Cardiac septum (tissue), 1 donor: ENCODE data around the gene CDH26. TPM values are rescaled to one million over a fixed set of nuclear protein-coding genes. Genes with fewer than 3 reads are reported as not detected.
"Not testable (repeated sequence)": the region's sequence is repeated elsewhere in the genome, so short reads cannot be mapped to it uniquely, and the experiment has no call there.

Source experiments
- DNase-seq: peaks from one replicate; pipeline ENCODE4 v3.0.0-alpha.2; 2020; ENCODE audit warnings: low spot score
- intact Hi-C: fragments of 100-400 bp; cut with DNase I; formaldehyde crosslinking; loops from one replicate; pipeline ENCODE4 v1.14.0; 2022
- total RNA-seq: library from RNA; stranded (reverse); fragmentation: NEBNext Ultra II Directional; extraction: Animal tissue kit (Norgen Biotek cat#: 25700); gene quantifications from one replicate; pipeline ENCODE4 v1.2.1, GENCODE V29; 2021
- donor health status: DM: no; HTN: no; CAD: no.

The CDH26 gene
- total RNA-seq, 1 donor from 2014 or later: 0.54 TPM

DNA sequence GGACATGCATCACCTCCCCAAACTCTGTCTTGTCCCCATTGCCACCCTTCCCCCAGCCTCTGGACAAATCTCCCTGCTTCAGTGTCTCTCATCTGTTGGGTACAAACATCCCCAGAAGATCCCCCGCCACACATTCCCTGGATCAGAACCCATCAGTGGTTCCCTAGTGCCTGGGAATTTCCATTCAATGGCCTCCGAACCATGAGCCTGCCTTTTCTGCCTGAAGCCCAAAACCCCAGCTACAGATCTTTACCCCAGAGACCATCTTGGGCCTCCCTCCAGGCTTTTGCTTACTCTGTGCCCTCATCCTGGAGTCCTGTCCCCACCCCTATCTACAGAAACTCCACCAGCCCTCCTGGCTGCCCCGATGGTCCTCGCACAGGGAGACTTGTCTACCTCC is 78.1 kb downstream of the CDH26 start:
- DNase-seq: no peak
- intact Hi-C loops: no loop called here

DNA sequence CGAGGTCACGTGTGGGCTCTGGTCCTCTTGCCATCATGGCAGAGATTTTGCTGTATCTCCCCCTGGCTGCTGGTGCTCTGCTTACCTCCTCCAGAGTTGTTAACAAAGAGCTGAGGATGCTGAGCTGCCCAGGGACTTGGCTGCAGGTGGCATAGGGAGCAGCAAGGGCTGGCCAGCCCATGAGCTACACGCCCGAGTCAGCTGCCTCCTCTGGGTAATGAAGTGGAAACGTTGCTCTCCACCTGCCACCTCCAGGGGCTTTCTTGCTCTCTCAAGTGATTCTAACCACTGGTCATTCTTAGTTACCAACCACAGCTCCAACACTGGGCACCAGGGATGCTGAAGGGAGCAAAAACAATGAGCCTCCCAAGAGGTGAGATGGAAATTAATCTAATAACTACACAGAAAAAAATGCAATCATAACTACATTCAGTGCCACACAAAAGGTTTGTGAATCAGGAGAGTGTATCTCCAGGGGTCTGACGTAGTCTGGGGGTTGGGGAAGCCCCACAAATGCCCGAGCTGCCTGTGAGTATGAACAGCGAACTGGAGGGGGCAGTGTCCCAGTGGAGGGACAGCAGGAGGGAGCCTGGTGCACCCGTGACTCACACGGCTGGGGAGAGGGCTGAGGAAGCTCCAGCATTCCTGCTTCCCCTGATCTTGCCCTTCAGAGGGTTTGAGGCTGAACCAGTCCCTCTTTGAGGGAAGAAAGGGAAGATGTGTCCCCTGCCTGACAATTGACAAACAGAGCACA is 78.7 kb downstream of the CDH26 start:
- intact Hi-C loops: no loop called here
- no peak for DNase-seq

DNA sequence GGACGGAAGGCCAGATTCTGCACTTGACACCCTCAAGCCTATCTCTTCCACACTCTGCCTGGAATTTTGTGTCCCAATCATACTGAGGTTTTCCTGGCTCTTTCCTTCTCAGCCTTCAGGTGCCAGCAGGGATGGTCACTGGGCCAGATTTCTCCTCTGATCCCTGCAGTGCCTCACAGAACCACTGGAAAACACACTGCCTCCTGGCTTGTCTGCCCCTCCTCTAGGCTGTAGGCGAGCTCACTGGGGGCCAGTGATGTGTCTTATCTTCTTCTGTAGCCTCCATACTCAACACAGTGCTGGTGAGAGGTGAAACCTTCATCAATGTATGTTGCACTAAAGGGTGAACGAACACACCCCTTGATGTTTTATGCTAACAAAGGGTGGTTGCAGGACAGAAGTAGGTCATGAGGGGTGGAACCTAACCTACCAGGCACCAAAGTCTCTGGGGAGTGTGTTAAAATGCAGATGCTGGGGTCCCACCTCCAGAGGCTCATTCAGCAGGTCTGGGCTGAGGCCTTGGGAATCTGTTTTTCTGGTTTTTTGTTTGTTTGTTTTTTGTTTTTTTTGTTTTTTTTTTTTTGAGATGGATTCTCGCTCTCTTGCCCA is 80.3 kb downstream of the CDH26 start:
- no peak for DNase-seq
- intact Hi-C loops: no loop called here

DNA sequence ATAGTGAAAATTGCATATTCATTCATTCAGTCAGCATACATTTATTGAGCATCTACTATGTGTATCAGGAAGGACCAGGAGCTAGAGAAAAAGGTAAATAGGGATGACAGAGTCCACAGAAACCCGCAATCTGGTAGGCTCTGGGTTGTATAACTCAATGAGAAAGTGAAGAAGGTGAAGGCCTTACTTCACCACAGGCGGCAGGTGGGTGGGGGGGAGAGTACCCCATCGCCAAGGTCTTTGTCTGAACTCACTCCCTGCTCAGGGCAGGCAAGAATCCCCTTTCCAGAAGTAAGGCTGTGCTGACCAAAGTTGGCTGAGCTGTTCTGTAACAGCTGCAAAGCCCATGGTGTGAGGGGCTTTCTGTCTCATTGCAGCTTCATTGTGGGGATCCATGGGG is 81.3 kb downstream of the CDH26 start:
- intact Hi-C loops: no loop called here

DNA sequence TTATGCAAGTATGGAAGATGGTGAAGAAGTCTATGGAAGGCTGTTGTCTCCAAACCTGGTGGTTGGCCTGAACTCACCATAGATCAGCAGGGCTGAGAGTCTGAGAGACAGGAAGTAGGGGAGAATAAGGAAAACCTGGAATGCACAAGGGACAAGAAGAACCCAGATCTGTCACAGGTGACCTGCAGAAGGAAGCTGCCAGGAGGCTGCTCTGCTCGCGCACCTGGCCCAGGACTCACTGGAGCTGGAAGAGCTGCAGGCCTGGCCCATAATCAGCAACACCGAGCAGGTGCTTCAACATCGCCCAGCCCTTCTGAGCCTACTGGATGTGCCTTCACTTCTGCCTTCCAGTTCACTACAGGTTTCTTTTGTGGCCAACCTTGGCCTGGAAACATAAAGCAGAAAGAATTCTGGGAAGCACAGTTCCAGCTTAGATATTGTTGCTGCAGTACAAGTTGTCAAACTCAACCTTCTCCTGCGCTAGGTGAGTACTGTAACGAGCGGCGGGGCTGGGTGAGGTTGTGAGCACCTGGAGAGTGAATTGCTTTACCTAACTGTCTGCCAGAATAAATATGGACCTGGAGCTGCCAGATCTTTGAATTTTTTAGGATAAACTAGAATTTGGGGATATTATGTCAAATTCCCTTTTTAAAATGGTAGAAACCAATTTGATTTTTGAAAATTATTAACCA is 82.4 kb downstream of the CDH26 start:
- no peak for DNase-seq
- intact Hi-C loops: no loop called here

More for the DNA sequence above, 81.3 kb downstream of the CDH26 start:
- no peak for DNase-seq

DNA sequence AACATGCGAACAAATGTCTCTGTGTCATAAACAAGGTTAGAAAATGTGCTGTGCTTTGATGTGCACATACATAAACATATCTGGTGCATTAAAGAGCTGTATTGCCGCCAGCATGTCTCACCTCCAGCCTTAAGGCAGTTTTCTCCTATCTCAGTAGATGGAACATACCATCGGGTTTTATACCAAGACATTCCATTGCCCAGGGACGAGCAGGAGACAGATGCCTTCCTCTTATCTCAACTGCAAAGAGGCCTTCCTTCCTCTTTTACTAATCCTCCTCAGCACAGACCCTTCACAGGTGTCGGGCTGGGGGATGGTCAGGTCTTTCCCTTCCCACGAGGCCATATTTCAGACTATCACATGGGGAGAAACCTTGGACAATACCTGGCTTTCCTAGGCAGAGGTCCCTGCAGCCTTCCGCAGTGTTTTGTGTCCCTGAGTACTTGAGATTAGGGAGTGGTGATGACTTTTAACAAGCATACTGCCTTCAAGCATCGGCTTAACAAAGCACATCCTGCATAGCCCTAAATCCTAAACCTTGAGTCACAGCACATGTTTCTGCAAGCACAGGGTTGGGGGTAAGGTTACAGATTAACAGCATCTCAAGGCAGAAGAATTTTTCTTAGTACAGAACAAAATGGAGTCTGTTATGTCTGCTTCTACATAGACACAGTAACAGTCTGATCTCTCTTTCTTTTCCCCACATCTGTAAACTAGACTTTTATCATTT is 83.4 kb downstream of the CDH26 start:
- intact Hi-C loops, DNase-seq: not testable (repeated sequence)

DNA sequence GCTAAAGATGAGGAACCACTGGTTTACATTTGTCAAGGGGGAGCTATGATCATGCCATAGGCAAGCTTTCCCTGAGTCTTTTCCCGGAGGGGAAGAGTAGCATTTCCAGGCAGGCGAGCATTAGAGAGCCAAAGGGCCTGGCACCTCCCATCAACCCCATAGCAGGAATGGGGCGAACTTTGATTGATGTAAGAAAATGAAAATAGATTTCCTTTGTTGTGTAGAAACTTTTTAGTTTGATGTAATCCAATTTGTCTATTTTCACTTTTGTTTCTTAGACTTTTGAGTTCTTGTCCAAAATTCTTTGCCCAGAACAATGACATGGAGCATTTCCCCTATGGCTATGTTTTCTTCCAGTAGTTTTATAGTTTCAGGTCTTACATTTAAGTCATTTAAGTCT is 85.2 kb downstream of the CDH26 start:
- DNase-seq: no peak
- intact Hi-C loops: no loop called here

DNA sequence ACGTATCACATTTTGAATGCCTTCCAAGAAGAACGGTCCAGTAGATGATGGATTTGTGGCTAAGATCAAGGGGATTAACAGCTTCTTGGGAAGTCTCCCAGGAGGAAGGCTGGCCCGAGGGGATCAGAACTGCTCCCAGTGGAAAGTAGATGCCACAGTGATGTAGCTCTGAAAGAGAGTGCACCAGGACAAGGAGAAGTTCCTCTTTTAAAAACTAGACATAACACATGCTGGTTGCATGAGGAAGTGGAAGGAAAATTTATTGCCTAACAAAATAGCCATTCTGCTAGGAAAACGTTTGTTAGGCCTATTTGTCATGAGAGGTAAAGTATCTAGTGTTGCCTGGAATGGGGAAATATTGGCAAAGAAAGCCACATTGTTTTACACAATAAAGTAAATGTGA is 87.8 kb downstream of the CDH26 start:
- intact Hi-C loops: no loop called here

DNA sequence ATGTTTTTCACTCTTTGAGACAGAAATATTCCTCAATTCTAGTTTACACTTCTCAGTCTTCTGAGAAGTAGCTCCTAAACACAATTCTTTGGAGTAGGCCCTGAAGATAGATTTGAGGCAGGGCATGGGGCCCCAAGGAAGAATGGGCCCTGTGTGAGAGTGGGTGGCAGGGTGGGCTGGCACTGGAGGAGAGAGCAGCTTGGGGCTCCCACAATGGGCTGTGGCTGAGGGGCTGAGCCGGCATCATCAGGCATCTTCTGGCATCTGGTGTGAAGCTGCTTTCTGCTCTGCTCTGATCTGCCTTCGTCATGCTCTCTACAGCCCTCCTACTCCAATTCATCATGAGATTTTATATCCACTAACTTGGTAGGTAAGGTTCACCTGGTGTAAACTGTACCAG is 88.2 kb downstream of the CDH26 start:
- intact Hi-C loops: no loop called here

More for the DNA sequence above, 87.8 kb downstream of the CDH26 start:
- DNase-seq: no peak

DNA sequence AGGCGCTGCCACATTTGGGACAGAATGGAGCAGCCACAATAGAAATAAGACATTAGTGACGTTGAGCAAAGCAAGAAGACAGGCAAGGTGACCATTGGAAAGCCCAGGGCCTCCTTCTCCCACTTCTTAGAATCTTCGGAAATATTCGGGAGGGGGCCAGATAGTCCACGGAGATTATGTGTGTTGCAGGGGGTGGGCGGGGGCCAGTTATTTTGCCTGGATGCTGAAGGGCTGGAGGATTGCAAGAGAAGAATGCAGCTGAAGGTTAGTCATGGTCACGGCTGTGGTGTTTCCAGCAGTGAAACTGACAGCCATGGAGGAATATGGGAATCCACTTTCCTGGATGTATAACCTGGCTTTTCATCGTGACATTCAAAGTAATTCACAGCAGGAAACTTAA is 88.6 kb downstream of the CDH26 start:
- DNase-seq: no peak
- intact Hi-C loops: no loop called here

More for the DNA sequence above, 88.2 kb downstream of the CDH26 start:
- no peak for DNase-seq

DNA sequence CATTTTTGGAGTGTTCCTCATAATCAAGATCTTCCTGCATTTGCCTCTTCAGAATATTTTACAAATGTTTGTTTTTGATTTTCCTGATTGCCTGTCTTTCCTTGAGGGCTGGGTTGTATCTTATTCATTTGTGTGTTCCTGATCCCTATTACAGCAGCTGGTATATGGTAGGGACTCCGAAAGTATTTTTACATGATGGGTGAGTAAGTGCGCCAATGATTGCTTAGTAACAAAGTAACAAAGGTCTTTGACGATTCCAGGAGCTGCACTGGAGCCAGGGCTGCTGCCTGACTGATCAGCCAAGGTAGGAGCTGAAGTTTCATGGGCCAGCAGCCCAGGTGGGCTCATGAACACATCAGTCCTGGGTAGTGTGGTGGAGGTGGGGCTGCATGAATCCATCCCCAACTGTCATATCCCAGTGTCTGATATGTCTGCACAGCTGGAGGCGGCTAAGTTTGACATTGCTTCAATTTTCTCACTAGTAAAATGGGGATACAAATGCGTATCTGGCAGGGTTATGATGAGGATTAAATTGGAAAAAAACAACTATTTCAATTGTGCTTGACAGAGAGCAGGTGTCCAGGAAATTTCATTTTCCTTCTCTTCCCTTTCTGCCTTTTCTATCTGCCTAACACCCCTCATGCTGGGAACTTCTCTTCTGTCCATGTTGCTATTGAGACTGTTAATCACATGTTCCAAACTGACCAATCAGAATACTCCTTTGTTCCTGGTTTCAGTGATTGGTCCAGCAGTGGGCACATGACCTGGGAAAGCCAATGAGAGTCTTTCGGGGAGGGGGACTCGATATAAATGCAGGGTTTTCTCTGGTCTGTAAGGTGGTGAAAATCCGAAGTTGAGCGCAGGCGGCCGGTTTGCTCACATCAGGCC is 90.7 kb downstream of the CDH26 start:
- intact Hi-C loops: no loop called here
- no peak for DNase-seq

DNA sequence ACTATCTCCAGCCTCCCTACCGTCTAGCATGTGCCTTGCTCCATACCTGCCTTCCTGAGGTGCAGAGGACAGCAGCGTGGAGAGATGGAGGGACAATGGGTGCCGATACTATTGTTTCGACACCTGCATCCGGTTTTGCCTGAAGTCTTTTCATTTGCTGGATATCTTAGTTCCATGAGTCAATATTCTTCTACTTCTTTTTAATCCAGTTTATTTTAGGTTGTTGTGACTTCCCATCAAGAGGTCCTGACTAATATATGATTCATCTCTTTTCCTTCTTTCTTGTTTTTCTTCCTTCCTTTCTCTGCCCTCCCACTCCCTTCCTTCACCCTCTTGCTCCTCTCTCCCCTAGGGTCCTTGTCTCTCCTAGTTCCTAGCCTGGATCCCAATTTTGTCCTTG is 91.4 kb downstream of the CDH26 start:
- intact Hi-C loops: no loop called here
- DNase-seq: no peak

DNA sequence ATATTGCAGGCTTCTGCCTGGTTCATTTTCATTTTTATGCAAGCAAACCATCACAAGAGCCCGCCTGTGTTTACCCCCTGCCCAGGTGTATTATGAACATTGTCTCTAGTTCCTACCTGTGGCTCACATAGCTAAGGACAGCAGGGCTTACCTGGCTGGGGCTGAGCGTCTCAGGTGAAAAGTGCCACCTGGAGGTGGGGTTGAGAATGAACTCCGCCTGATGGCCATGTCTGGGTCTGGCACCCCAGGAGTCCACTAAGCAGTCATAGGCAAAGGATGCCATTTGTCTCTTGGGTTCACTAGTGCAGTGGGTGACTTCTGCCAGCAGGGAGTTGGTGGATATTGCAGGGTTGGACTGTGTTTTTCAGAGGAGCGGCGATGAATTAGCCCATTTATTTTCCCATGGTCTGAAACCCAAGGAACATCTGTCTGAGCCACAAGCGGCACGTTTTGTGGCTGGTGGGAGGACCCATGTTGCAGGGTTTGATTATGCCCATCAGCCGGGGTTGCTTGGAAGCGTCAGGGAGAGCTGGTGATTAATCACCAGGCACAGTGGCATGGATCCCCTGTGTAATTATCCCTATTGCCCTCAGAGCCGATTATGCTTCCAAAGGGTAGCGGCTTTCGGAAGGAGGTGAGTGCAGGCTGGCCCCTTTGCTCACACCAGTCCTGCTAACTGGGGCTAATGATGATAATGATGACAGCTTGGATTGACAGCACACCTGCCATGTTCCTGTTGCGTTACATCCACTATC is 92.1 kb downstream of the CDH26 start:
- DNase-seq: no peak
- intact Hi-C loops: no loop called here

DNA sequence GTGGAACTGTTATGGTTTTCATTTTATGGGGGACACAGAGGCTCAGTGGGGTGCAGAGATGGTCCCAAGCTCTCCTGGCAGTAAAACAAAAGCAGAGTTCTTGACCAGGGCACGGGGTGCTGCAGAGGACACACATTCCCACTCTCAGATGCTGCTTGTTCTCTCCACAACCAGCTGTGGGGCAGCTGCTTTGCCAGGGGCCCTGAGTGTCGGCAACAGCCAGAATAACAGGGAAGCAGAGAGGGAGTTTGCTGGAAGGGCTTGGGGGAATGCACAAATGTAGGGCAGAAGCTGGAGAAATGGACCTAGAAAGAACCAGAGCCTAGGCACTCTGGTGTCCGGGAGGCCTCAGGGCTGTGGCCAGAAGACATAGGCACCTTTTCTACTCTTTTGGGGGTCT is 93.7 kb downstream of the CDH26 start:
- intact Hi-C loops: no loop called here
- DNase-seq: no peak

DNA sequence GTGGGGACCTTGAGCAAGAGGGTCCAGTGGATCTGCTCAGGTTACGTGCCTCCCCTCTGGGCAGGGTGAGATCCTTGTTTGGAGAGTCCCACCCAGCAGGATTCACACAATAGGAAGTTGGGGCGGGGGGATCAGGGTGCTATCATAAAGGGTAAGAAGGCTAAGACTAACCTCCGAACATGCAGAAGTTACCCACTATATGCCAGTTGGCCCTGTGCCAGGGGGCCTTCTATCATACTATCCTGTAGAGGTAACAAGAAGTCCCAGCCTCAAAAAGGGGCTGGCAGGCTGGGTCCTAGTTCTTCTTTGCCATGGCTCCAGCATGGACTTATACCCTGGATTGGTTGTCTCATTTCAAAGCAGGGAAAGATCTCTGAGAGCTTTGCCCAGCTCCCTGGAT is 94.1 kb downstream of the CDH26 start:
- intact Hi-C loops: no loop called here
- no peak for DNase-seq

DNA sequence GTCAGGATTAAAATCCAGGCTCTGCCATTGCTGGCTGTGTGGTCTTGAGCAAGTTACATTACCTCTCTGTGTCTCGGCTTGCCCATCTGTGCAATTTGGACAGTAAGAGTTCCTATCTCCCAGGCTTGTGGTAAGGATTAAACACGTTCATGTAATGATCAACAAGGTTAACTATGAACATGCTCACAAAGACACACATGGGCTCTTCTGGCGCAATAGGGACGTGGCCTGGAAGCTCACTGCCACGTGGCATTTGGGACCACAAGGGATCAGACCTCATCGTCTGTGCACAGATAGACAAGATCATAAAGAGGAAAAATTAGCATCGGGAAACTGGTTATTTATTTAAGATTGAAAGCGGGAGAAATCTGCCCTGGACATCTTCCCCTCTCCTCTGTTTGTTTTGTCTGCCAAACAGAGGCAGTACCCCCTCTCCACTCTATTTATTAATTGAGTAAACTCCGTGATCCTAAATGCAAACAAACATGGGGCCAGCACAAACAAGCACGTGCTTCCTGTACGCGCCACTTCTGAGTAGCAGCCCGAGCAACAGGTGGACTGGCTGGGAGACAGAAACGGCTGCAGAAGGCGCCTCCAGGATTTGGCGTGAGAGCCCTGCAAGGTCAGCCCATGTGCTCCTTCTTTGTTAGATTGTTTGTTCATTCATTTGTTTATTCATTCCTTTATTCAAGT is 95.0 kb downstream of the CDH26 start:
- intact Hi-C loops: no loop called here
- DNase-seq: no peak

DNA sequence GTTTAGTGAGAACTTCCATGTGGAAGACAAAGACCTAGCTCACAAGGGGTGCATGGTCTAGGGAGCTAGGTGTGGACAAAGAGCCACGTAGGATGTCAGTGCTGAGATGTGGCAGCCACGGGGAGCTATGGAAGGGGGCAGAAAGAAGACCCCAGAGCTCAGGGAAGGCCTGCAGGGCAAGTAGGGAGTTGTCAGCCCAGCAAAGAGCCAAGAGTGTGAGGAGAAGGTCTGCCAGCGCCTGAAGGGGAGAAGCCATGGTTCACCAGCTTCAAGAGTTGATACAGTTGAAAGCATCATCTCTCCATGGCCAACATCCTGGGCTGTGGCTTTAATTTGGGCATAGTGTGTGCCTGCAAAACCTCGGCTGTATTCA is 95.6 kb downstream of the CDH26 start:
- DNase-seq: no peak
- intact Hi-C loops: no loop called here
